GM13977 (cell line): ENCODE measurements around the gene EIF4A3.

ENCODE experiments used
- DNase-seq: peaks from one replicate; pipeline ENCODE4 v3.0.0; 2012; ENCODE audit warnings: low spot score
- in situ Hi-C: fragments of 300-500 bp; cut with MboI; formaldehyde crosslinking; loops from one replicate; pipeline ENCODE4 v1.12.0; 2022; ENCODE audit warnings: low sequenced_read_pairs, low pct_unique_long_range_greater_than_20kb, mixed read lengths, inconsistent platforms; ENCODE audit not compliant: unreplicated experiment
- TF ChIP-seq, protein P1 (sequence below): IDR thresholded peaks from 2 replicates; pipeline ENCODE4 v1.5.1; 2012; ENCODE audit warnings: mild to moderate bottlenecking, control low read depth; ENCODE audit not compliant: insufficient read depth; ENCODE audit errors: extremely low read depth, missing control alignments

The EIF4A3 gene

DNA sequence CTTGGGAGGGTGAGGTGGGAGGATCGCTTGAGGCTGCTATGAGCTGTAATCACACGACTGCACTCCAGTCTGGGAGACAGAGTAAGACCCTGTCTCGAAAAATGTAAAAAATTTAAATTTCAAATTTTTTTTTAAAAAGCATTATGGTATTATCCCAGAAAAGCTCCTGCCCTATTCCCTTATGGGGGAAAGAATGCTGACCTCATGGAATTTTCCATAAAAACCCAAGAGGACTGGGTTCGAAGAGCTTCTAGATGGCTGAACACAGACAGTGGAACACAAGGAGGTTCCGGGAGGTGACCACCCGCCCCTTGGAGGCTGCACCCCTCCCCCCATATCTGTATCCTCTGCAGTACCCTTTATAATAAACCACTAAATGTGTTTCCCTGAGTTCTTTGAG is 4.0 kb downstream of the EIF4A3 start:
- no peak for DNase-seq
- TF ChIP-seq, protein P1, sequence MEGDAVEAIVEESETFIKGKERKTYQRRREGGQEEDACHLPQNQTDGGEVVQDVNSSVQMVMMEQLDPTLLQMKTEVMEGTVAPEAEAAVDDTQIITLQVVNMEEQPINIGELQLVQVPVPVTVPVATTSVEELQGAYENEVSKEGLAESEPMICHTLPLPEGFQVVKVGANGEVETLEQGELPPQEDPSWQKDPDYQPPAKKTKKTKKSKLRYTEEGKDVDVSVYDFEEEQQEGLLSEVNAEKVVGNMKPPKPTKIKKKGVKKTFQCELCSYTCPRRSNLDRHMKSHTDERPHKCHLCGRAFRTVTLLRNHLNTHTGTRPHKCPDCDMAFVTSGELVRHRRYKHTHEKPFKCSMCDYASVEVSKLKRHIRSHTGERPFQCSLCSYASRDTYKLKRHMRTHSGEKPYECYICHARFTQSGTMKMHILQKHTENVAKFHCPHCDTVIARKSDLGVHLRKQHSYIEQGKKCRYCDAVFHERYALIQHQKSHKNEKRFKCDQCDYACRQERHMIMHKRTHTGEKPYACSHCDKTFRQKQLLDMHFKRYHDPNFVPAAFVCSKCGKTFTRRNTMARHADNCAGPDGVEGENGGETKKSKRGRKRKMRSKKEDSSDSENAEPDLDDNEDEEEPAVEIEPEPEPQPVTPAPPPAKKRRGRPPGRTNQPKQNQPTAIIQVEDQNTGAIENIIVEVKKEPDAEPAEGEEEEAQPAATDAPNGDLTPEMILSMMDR, result no peak
- in situ Hi-C loops, result no loop called here

DNA sequence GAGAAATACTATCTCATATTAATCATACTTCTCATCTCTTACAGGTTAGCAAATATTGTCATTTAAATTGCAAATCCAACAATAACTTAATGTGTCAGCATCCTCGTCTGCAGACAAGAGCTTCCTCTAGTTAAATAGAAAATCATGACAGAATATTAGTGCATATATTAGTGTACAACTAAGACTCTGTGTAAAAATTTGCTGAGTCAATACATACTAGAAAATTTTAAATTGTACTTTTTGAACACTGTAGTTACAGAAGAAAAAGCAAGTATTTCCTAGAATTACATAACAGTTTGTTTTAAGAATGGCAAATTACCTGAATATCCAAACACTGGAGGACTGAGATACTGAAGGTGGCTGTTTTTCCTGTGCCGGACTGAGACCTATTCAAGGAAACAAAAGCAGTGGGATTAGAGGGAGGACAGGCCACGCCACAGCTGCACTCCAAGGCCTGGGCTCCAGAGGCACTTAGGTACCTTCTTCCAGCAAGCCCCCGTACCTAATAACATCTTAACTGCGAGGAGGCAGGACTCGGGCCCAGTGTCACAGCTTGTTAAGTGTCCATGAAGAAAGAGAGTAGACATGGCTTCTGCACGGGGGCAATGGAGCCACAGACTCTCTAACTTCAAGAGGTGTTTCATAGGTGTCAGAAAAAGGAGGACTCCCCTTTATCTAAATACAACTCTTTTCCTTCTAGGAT is 5.3 kb downstream of the EIF4A3 start:
- in situ Hi-C loops, result no loop called here
- TF ChIP-seq, protein P1, result no peak
- no peak for DNase-seq

DNA sequence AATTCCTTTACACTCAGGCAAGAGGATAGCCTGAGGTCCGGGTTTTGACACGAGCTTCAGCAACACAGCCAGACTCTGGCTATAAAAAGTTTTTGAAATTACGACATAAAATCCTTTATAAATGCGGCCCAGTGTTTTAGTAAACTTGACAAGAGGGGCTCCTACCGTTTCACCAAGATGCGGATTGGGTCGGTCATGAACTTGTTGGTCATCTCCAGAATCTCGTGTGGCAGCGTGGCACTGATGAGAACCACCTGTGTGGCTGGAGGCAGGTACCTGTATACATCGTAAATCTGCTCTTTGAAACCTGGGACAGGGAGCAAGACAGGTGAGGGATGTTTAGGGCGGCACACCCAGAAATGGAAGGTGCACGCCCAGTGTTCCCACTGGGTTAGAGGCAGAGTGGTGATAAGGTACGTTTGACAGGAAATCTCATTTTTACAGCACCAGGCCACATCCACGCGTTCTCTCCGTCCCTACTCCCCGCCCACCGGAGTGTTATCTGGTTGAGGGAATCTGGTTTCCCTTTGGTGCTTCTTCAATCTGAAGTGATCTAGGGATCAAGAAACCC is 8.0 kb downstream of the EIF4A3 start:
- no peak for DNase-seq
- TF ChIP-seq, protein P1, result no peak
- in situ Hi-C loops, result no loop called here

DNA sequence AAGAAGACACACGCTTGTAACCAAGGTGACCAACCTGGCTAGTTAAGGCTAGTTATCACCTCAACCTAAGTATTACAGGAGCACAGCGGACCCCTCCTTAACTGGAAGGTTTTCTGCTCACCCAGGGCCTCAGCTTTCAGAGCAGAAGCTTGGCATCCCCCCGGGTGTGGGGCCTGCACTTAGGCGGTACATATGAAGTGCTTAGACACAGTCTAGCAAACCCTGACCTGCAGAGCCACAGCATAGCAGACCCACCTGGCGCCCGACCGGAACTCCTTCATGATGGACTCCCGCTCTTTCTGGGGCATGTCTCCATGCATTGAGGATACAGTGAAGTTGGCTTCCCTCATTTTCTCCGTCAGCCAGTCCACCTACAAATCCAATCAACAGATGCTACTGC is 9.8 kb downstream of the EIF4A3 start:
- DNase-seq, result no peak
- TF ChIP-seq, protein P1, result no peak
- in situ Hi-C loops, result no loop called here

DNA sequence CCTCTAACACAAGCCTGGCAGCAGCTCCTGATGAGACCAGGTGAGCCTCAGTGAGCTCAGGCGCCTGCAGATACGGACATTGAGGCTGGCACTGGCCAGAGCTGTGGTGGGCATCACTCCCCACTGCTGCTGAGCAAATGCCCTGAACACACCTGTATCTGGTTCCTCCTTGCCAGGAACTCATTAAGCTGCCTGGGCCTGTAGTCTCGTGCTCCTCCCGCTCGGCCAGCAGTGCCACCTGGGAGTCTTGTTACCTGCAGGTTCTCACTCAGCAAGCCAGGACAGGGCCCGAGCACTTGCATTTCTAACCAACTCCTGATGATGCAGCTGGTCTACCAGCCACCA is 13.3 kb downstream of the EIF4A3 start:
- DNase-seq, result no peak
- TF ChIP-seq, protein P1, result no peak
- in situ Hi-C loops, result no loop called here

DNA sequence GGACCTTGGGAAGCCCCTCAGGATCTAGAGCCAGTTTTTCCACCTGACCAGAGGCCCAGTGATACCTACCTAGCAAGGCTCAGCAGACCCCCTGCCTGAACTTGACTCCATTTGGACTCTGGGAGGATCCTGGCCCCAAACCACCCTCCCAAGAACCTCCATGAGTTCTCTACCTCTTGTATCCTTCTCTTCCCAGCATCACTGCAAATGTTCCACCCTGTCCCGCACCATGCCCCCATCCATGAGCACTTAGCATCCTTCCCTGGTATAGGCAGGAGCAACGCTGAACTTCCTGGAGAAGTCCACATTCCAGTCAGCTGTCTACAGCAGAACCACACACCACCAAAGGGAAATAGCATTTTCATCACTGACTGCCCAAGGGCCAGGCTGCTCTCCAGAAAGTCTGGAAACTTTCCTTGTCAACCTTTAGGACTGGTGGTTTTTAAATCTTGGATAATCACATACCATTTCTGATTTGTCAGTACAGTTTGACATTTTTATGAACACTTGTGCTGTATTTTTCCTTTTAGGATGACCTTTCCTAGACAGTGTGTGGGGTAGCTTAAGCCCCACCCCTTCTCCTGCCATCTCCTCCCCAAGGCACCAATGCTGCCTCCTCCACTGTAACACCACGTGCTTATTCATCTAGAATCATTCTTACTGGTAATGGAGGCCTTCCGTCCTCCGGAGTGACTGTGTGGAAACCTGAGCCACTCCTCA is 13.9 kb downstream of the EIF4A3 start:
- in situ Hi-C loops, result no loop called here
- DNase-seq, result no peak
- TF ChIP-seq, protein P1, result no peak
